Muscle of back (tissue), 11 donors: ENCODE results near the gene CATSPERB. TPM values are rescaled to one million over a fixed set of nuclear protein-coding genes. Genes with fewer than 3 reads are reported as not detected.
"Not testable (repeated sequence)": the region's sequence is repeated elsewhere in the genome, so short reads cannot be mapped to it uniquely, and the experiment has no call there.

ENCODE experiments used
- DNase-seq, 3 donors: peaks; one replicate each; pipeline versions ENCODE4 v3.0.0 to v3.0.0-alpha.2; 2013
- polyA plus RNA-seq, 10 donors: library from polyadenylated mRNA; unstranded; fragments of 120-200 nt; gene quantifications; one replicate each; pipeline ENCODE4 v1.2.1, GENCODE V29; 2013; ENCODE audit not compliant: insufficient read length in 10 of 10

CATSPERB gene
- polyA plus RNA-seq, 10 donors, result 0.05 to 0.94 (median 0.25) TPM

GRCh38 chr14:91674911-91675310, 57.0 kb downstream of the CATSPERB start:
- DNase-seq, result peak in 2 of 3 donors; percentile 4 to 35

DNA sequence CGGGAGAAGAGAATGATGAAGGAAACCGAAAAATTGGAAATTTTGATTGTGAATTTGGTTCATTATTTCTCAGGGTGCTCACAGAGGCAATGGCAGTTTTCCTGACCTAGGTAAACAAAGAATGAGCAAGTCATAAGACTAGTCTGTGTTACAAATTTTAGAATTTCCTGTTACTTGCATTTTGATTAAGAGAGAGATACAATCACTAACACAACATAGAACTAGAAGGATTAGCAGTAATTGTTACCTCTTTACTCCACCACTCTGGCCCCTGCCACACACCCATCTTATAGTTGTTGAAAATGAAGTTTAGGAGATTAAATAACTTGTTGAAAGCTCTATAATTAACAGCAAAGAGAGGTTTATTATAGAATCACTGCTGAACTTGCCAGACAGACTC, 62.0 kb downstream of the CATSPERB start:
- DNase-seq, result no peak

DNA sequence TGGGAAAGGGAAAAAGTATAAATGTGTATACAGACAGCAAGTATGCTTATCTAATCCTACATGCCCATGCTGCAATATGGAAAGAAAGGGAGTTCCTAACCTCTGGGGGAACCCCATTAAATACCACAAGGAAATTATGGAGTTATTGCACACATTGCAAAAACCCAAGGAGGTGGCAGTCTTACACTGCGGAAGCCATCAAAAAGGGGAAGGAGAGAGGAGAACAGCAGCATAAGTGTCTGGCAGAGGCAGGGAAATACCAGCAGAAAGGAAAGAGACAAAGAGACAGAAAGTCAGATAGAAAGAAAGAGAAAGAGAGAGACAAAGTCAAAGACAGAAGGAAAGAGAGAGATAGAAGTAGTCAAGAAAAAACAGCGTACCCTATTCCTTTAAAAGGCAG, 64.8 kb downstream of the CATSPERB start:
- DNase-seq, result not testable (repeated sequence)

GRCh38 chr14:91660790-91661189, 71.1 kb downstream of the CATSPERB start:
- DNase-seq, result no peak

- no peak for DNase-seq
Observed at GRCh38 chr14:91654836-91655235, 77.0 kb downstream of the CATSPERB start.

GRCh38 chr14:91653451-91653850, 78.4 kb downstream of the CATSPERB start:
- DNase-seq, result no peak

GRCh38 chr14:91649930-91650329, 82.0 kb downstream of the CATSPERB start:
- peak; percentile 24 to 30 (median 25) for DNase-seq

GRCh38 chr14:91647856-91648255, 84.0 kb downstream of the CATSPERB start:
- DNase-seq, result no peak

- DNase-seq, result no peak
Observed at GRCh38 chr14:91636604-91637003, 95.3 kb downstream of the CATSPERB start.

DNA sequence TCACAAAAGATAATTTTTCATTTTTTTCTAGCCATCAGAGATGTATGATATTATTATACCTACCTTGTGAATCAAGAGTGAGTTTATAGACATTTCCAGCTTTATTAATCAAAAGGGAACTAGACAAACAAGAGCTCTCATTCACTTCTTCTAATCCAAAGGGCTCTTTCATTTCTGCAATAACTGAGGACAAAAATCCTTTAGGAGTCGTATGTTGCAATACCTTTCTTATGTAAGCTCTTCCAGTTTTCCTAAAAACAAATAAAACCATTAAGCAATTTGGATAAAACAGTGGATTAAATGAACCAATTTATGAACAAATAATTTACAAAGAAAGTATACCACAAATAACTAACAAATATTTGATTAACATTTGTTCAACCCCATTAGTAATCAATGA, 107.1 kb downstream of the CATSPERB start:
- no peak for DNase-seq

DNA sequence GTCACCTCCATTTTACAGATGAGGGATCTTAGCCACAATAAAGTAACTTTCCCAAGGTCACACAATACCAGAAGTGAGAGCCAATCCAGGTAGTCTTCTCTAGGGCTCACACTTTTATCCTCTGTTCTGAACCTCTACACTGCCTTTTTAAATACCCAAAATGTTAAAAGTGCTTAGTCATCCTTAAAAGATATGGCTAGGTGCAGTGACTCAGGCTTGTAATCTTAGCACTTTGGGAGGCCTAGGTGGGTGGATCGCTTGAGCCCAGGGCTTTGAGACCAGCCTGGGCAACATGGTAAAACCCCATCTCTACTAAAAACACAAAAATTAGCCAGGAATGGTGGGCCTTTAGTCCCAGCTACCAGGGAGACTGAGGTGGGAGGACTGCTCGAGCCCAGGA, 117.7 kb downstream of the CATSPERB start:
- no peak for DNase-seq

GRCh38 chr14:91613459-91614112, 118.3 kb downstream of the CATSPERB start:
- no peak for DNase-seq

DNA sequence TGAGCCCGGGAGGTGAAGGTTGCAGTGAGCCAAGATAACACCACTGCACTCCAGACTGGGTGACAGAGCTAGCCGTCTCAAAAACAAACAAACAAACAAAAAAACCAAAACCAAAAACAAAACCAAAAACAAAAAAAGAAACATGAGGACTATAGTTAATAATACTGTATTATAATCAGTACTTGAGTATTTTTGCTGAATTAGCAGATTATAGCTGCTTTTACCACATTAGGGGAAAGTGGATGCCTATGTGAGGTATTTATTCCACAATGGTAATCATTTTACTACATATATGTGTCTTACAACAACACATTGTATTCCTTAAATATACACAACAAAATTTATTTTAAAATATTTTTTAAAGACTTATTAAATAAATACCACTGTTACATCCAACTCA, 120.4 kb downstream of the CATSPERB start:
- DNase-seq, result no peak

DNA sequence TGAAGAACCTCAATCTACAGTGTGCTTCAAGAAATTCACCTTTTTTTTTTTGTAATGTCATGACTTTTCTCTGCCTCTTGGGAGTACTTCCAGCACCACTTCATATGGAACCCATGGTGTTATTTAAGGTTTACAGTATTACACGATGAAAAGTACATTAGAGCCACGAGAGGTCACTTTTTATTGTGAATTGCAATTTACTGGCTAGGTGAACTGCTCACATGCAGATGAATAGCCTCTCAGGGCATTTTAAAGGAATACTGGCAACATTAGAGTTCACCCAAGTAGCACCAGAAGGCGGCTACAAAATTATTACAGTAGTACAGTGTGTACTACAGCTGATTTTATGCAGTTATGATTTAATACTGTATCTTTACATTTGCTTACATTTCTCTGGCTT, 122.7 kb downstream of the CATSPERB start:
- no peak for DNase-seq

- DNase-seq, result no peak
Observed at GRCh38 chr14:91607322-91608047, 124.4 kb downstream of the CATSPERB start.

DNA sequence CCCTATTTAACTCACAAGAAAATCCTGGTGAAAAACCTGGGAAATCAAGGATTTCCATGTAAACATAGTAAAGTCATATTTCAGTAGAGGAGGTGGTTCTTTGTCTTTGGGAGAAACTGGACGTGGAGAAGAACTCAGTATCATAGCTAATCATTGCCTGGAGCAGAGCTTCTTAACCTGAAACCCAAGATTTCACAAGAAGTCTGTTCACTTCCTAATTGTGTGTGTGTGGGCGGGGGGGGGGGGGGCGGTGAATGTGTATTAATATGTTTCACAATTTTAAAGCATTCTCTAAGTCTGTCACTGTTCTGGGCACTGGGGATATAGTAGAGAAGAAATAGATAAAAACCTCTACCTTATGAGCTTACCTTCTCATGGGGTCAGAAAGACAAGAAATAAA, 125.0 kb downstream of the CATSPERB start:
- no peak for DNase-seq

GRCh38 chr14:91604611-91605010, 127.3 kb downstream of the CATSPERB start:
- DNase-seq, result not testable (repeated sequence)

DNA sequence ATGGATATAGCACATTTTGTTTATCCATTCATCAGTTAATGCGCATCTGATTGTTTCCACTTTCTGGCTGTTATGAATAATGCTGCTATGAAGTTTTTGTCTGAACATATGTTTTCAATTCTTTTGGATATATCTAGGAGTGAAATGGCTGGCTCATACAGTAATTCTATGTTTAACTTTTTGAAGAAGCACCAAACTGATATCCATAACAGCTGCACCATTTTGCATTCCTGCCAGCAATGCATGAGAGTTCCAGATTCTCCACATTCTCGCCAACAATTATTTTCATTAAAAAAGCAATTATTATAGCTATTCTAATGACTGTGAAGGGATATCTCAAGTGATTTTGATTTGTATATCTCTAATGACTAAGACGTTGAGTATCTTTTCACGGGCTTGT, 131.9 kb downstream of the CATSPERB start:
- DNase-seq, result peak; percentile 5 to 62 (median 13)

DNA sequence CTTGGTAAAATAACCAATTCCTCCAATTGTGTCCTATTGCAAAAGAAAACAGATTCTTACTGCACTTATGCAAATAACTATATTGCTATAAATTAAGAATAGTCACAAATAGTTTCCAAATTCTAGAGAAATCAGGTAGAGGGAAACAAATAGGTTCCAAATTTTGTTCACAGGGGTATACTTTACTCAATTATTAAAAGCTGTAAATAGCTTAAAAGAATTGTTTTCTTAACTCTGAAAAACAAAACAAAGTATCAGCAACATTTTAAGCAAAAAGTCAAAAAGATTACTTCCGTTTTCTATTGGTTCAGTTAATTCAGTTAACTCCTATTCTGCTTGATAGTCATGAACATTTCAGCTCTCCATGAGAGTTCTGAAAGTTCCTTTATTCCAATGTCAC, 136.2 kb downstream of the CATSPERB start:
- DNase-seq, result no peak

GRCh38 chr14:91593957-91594356, 137.9 kb downstream of the CATSPERB start:
- DNase-seq, result not testable (repeated sequence)

- no peak for DNase-seq
Observed at GRCh38 chr14:91586410-91586809, 145.5 kb downstream of the CATSPERB start.

GRCh38 chr14:91585856-91586255, 146.0 kb downstream of the CATSPERB start:
- DNase-seq, result no peak

GRCh38 chr14:91582761-91583160, 149.1 kb downstream of the CATSPERB start:
- no peak for DNase-seq
